Nephron (organoid): ENCODE data around the gene CYTH4.
A peak's percentile ranks its signal among the peaks of the same experiment; 100 is the strongest.

Experiments used
- H3K27ac Mint-ChIP-seq, 3 experiments: 2 replicates each; pipeline ENCODE4 v1.8.0; 2020; ENCODE audit warnings: mixed read lengths in 3 of 3, mild to moderate bottlenecking in 2 of 3, moderate library complexity in 1 of 3
- H3K27me3 Mint-ChIP-seq: 2 replicates; pipeline ENCODE4 v1.8.0; 2021; ENCODE audit warnings: low read depth, mild to moderate bottlenecking, moderate library complexity, mixed read lengths
- H3K36me3 Mint-ChIP-seq: 2 replicates; pipeline ENCODE4 v1.8.0; 2020; ENCODE audit warnings: low read depth, mixed read lengths
- H3K4me1 Mint-ChIP-seq: 2 replicates; pipeline ENCODE4 v1.8.0; 2020; ENCODE audit warnings: mixed read lengths
- H3K4me3 Mint-ChIP-seq, 3 experiments: 2 replicates each; pipeline ENCODE4 v1.8.0; 2020; ENCODE audit warnings: mild to moderate bottlenecking in 3 of 3, mixed read lengths in 3 of 3, moderate library complexity in 2 of 3
- H3K9me3 Mint-ChIP-seq: 2 replicates; pipeline ENCODE4 v1.8.0; 2020; ENCODE audit warnings: mixed read lengths
- TF ChIP-seq, protein P1 (sequence below), 3 experiments: fragments of 200-600 bp; sonication (generic); IDR thresholded peaks; one replicate each; pipeline ENCODE4 v1.5.0; 2021; ENCODE audit warnings: antibody characterized with exemption in 3 of 3; ENCODE audit not compliant: unreplicated experiment in 3 of 3

Gene CYTH4

DNA sequence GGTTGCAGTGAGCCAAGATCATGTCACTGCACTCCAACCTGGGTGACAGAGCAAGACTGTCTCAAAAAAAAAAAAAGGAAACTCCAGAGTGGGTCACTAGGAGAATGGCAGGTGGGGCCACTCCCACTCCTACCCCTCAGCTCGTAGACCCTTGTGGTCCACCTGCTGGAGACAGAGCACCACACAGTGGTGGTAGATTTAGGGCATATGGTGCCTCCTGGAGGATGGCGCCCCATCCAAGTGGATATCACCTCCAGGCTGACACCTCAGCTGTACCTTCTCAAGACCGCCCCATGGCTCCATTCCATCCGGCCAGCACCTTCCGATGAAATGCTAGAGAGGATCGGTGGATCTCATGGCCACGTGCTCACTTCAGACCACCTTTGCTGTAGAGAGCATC lies 6.2 kb downstream of the CYTH4 start:
- no peaks in the 10 kb centered on the region for H3K36me3 Mint-ChIP-seq

DNA sequence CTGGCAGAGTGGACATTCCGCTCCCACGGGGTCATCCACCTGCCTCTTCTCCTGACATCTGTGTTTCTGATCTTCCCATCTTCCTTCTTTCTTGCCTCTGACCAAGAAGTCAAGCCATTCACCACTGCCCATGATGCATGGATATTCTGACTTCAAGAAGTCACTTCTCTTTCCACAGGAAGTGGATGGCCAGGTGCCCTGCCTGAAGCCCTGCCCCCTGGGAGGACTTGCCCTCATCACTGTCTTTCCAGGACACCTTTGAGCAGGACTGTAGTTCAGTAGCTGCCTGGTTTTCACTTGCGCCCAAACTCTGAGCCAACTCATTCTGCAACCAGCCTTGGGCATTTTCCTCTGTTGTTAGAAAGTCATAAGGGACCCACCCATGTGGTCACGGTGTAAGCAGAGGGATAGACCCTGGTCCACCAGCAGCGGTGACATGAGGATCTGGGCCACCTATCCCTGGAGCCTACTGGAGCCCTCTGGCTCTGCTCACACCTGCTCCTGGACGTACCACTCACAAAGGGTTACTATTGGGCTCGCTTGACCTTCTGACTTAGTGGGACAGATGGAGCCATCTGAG lies 6.9 kb downstream of the CYTH4 start:
- peaks cover 36% of the 10 kb centered on the region for H3K27me3 Mint-ChIP-seq
- no peaks in the 10 kb centered on the region for H3K9me3 Mint-ChIP-seq
- no peaks in the 10 kb centered on the region for H3K36me3 Mint-ChIP-seq
- no peak overlapping the region for H3K27ac Mint-ChIP-seq
- no peak overlapping the region for H3K4me3 Mint-ChIP-seq
- peaks cover 17% of the 10 kb centered on the region for H3K4me1 Mint-ChIP-seq
- TF ChIP-seq, protein P1, sequence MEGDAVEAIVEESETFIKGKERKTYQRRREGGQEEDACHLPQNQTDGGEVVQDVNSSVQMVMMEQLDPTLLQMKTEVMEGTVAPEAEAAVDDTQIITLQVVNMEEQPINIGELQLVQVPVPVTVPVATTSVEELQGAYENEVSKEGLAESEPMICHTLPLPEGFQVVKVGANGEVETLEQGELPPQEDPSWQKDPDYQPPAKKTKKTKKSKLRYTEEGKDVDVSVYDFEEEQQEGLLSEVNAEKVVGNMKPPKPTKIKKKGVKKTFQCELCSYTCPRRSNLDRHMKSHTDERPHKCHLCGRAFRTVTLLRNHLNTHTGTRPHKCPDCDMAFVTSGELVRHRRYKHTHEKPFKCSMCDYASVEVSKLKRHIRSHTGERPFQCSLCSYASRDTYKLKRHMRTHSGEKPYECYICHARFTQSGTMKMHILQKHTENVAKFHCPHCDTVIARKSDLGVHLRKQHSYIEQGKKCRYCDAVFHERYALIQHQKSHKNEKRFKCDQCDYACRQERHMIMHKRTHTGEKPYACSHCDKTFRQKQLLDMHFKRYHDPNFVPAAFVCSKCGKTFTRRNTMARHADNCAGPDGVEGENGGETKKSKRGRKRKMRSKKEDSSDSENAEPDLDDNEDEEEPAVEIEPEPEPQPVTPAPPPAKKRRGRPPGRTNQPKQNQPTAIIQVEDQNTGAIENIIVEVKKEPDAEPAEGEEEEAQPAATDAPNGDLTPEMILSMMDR (IDR thresholded peaks at IDR 0.05; ENCODE audit: unreplicated experiment in 3 of 3): no peak

More for the DNA sequence above, 6.2 kb downstream of the CYTH4 start:
- H3K4me3 Mint-ChIP-seq: no peak overlapping the region
- H3K9me3 Mint-ChIP-seq: no peaks in the 10 kb centered on the region
- H3K4me1 Mint-ChIP-seq: peaks cover 22% of the 10 kb centered on the region
- TF ChIP-seq, protein P1 (IDR thresholded peaks at IDR 0.05; ENCODE audit: unreplicated experiment in 3 of 3): no peak
- no peak overlapping the region for H3K27ac Mint-ChIP-seq
- H3K27me3 Mint-ChIP-seq: peaks cover 36% of the 10 kb centered on the region

DNA sequence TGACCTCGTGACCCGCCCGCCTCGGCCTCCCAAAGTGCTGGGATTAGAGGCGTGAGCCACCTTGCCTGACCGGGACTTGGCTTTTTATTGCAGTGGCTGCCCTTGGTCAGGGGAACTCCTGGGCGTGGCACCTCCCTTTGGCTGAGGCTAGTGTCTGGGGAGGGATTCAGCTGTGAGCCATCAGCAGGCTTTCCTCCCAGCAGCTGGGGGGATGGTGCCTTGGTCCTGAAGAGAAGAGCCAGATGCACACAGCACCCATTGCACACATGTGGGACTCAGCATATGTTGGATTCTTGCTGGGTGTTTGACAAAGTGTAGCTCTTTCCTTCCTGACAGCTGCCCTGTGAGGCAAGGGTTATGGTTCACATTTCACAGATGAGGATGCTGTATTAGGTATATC lies 8.4 kb downstream of the CYTH4 start:
- Mint-ChIP-seq H3K9me3 (no peaks in the 10 kb centered on the region), H3K36me3 (no peaks in the 10 kb centered on the region)

DNA sequence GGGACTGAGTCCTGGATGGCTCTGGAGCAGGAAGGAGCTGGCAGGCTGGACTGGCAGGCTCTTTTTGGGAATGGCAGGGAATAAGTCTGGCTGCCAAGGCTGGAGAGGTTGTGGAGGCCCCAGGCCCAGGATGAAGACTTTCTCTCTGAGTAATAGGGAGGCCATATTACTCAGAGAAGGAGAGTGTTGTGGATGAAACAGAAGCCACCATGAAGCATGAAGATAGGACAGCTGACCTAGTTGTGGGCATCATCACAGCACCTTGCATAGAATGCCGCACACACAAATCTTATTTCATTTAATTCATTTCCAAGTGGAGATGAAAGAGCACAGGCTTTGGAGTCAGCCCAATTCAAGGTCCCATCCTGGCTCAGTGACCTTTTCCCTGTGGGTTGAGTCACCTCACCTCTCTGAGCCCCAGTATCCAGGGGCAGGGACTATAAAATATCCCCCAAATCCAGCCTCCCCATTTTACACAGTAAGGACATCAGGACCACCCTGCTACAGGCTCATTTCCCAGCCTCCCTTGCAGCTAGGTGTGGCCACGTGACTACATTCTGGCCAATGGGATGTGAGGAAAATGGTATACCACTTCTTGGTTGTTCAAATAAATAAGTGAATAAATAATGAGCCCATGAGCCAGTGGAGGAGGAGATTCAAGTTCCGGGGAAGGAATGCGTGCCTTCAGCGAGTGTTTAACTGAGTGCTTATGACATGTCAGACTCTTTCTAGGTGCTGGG lies 9.4 kb downstream of the CYTH4 start:
- Mint-ChIP-seq H3K27ac (peak overlapping the region in 1 of 3 experiments; percentile 53), H3K9me3 (no peaks in the 10 kb centered on the region), H3K4me3 (no peak overlapping the region), H3K4me1 (peaks cover 16% of the 10 kb centered on the region), H3K27me3 (peaks cover 25% of the 10 kb centered on the region), H3K36me3 (no peaks in the 10 kb centered on the region)
- TF ChIP-seq, protein P1 (IDR thresholded peaks at IDR 0.05; ENCODE audit: unreplicated experiment in 3 of 3): no peak

More for the DNA sequence above, 8.4 kb downstream of the CYTH4 start:
- peak overlapping the region in 2 of 3 experiments; percentile 6 to 53 for H3K27ac Mint-ChIP-seq
- peaks cover 16% of the 10 kb centered on the region for H3K4me1 Mint-ChIP-seq
- TF ChIP-seq, protein P1 (IDR thresholded peaks at IDR 0.05; ENCODE audit: unreplicated experiment in 3 of 3): no peak
- H3K27me3 Mint-ChIP-seq: peaks cover 32% of the 10 kb centered on the region
- H3K4me3 Mint-ChIP-seq: no peak overlapping the region

DNA sequence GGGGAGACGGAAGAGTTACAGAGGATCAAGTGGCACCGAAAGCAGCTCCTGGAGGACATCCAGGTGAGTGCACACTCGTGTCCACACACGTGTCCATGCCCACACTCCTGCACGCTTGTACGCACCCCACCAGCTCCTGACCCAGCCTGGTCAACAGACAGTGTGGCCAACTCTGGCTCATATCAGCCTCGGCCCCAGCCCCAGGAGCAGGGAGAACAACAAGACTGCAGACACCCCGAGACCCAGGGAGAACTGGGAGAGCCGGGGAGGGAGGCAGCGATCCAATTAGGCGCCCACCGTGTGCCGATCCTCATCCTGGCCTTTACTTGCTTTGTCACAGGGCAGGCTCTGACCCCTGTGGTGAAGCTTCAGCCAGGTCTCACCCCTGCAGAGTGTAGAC lies 10.3 kb downstream of the CYTH4 start:
- H3K4me1 Mint-ChIP-seq: peaks cover 16% of the 10 kb centered on the region
- no peaks in the 10 kb centered on the region for H3K9me3 Mint-ChIP-seq
- no peak overlapping the region for H3K4me3 Mint-ChIP-seq
- TF ChIP-seq, protein P1 (IDR thresholded peaks at IDR 0.05; ENCODE audit: unreplicated experiment in 3 of 3): no peak
- H3K27me3 Mint-ChIP-seq: peaks cover 20% of the 10 kb centered on the region
- H3K36me3 Mint-ChIP-seq: no peaks in the 10 kb centered on the region
- H3K27ac Mint-ChIP-seq: no peak overlapping the region

DNA sequence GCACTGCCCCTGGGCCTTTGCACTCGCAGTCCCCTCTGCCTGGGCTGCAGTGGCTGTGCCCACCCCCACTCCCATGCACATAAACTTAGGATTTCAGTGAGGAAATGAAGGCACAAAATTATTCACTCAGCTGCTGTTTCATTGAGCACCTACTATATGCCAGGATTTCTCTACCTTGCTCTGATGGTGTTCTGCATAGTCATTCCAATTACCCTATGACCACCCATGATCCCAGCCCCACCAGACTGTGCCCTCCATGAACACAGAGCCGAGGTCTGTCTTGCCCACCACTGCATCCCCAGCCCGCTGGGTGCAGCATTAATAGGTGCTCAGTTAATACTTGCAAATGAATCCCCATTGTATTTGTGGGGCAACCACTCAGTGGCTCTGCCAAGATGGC lies 10.9 kb downstream of the CYTH4 start:
- H3K4me1 Mint-ChIP-seq: peaks cover 16% of the 10 kb centered on the region
- H3K9me3 Mint-ChIP-seq: no peaks in the 10 kb centered on the region
- H3K27me3 Mint-ChIP-seq: peaks cover 19% of the 10 kb centered on the region
- H3K36me3 Mint-ChIP-seq: no peaks in the 10 kb centered on the region
- TF ChIP-seq, protein P1 (IDR thresholded peaks at IDR 0.05; ENCODE audit: unreplicated experiment in 3 of 3): no peak
- no peak overlapping the region for H3K27ac Mint-ChIP-seq
- no peak overlapping the region for H3K4me3 Mint-ChIP-seq
